ENCODE measurements around the gene ABL1.

Gene ABL1

DNA sequence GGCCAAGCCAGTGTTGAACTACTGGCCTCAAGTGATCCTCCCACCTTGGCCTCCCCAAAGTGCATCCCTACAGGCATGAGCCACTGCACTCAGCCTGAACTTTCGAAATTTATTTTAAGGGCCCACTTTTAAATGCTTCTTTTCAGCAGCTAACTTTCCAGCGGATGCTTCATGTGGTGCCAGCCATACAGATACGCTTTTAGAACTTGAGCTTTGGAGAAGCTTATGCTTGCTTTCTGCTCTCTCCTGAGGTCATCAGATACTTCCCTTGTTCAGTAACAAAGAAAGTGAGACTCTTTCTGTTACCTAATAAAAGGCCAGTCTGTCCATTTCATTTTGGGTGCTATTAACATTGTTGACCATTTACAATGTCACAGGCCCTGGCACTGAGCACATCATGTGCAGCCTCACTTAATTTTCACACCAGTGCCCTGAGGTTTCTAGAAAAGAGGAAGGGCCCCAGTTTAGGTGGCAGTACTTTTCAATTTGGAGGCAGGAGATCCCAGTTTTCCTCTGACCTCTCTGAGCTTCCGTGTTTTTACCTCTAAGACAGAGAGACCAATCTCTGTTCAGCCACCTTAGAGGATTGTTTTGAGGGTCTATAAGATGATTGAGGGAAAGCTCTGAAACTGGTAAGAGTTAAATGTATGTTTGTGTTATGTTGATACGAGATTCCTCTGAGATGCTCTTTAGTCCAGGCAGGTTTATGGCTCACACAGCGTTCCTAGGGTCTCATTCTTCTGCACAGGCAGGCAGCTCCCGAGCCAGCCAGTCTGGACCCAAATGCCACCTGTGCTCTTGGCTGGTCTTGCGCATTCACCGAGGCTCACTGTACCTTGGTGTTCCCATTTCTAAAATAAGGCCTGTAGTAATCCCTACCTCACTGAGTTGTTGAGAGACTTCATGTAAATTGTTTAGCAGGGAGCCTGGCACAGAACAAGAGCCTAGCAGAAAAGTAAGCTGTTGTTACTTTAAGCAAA is 4.4 kb downstream of the ABL1 start:
- H3K4me3 ChIP-seq (ENCODE audit: low read depth, low read length) = no peak overlapping the region
- no peak for DNase-seq (ENCODE audit: low read depth)
- TF ChIP-seq, protein P1, sequence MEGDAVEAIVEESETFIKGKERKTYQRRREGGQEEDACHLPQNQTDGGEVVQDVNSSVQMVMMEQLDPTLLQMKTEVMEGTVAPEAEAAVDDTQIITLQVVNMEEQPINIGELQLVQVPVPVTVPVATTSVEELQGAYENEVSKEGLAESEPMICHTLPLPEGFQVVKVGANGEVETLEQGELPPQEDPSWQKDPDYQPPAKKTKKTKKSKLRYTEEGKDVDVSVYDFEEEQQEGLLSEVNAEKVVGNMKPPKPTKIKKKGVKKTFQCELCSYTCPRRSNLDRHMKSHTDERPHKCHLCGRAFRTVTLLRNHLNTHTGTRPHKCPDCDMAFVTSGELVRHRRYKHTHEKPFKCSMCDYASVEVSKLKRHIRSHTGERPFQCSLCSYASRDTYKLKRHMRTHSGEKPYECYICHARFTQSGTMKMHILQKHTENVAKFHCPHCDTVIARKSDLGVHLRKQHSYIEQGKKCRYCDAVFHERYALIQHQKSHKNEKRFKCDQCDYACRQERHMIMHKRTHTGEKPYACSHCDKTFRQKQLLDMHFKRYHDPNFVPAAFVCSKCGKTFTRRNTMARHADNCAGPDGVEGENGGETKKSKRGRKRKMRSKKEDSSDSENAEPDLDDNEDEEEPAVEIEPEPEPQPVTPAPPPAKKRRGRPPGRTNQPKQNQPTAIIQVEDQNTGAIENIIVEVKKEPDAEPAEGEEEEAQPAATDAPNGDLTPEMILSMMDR (IDR thresholded peaks at IDR 0.05; ENCODE audit: control insufficient read depth, extremely low read depth, insufficient read depth) = no peak

DNA sequence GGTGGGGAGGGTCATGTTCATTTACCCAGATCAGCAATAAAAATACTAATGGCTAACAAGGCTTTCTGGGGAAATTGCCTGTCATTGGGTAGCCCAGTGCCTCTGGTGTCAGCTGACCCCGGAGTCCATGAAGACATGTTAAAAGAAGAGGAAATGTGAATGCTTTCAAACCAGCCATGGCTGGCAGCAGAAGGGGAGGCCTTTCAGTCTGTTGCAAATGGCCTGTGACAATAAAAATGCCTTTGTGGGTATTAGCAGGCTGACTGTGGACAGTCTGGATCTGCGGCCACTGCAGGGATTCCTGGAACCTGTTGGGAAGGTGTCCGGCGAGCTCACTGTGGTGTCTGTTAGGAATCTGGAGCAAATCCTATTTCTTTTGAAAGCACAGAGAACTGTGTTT is 7.5 kb downstream of the ABL1 start:
- TF ChIP-seq, protein P1 (IDR thresholded peaks at IDR 0.05; ENCODE audit: control insufficient read depth, extremely low read depth, insufficient read depth) = no peak

DNA sequence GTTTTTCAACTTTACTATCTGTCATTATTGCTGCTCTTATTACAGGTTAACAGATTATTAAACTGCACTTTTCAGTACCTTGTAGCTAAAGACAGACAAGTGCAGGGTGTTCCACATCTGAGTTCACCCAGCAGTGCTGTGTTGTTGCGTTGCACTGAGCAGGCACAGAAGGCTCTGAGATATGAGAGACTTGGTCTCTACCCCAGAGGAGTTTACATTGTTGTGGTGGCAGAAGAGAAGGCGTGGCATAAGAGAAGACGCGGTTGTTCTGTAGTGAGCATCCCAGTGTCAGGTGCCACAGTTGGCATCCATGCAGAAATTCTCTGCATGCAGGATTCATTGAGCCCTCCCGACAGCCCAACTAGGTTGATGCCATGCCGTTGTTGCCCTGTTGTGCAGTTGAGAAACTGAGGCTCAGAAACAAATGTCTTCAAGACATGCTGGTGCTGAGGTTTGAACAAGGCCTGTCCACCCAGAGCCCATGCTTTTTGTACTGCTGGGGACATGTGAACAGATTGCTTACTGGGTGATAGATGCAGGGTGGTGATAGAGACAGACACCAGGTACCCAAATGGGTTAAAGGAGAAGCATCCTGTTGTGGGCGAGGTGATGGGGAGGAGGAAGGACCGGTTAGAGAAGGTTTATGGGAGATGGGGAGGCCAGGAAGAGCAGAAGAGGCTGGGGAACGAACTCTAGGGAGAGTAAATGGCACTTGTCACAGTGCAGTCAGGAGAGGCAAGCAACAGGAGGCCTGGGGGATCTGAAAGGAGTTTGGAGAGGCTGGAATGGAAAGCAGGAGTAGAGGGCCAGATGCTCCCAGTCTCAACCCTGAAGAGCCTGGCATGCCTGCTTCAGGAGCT is 8.2 kb downstream of the ABL1 start:
- TF ChIP-seq, protein P1 (IDR thresholded peaks at IDR 0.05; ENCODE audit: control insufficient read depth, extremely low read depth, insufficient read depth) = no peak
- no peak overlapping the region for H3K4me3 ChIP-seq (ENCODE audit: low read depth, low read length)
- DNase-seq (ENCODE audit: low read depth) = no peak

More for the DNA sequence above, 7.5 kb downstream of the ABL1 start:
- no peak overlapping the region for H3K4me3 ChIP-seq (ENCODE audit: low read depth, low read length)
- no peak for DNase-seq (ENCODE audit: low read depth)

DNA sequence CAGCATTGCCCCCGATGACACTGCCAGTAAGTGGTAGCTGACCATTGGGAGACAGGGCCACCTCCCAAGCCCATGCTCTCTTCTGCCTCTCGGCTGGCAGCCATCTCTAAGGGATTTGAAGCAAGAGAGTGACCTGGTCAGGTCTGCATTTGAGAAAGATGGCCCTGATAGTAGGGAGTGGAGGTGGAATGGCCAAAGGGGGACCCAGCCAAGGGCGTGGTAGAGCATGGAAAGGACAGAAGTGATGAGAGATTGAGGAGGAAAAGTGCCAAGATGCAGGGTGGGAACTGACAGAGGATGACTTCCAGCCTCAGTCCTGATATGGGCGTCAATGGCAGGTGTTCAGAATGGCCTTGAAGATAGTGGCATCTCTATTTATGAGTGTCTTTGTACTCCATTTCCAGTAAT is 9.0 kb downstream of the ABL1 start:
- DNase-seq (ENCODE audit: low read depth) = no peak
- TF ChIP-seq, protein P1 (IDR thresholded peaks at IDR 0.05; ENCODE audit: control insufficient read depth, extremely low read depth, insufficient read depth) = no peak
- H3K4me3 ChIP-seq (ENCODE audit: low read depth, low read length) = no peak overlapping the region

DNA sequence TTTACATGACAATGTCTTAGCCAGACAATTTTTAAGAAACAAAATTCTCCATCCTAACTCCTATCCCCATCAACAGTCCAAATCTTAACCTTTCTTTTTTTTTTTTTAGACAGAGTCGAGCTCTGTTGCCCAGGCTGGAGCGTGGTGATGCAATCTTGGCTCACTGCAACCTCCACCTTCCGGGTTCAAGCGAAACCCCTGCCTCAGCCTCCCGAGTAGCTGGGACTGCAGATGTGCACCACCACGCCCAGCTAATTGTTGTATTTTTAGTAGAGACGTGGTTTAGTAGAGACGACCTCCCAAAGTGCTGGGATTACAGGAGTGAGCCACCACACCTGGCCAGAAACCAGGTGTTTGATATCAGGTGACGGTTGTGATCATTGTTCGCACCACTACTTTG is 10.2 kb downstream of the ABL1 start:
- no peak overlapping the region for H3K4me3 ChIP-seq (ENCODE audit: low read depth, low read length)
- no peak for DNase-seq (ENCODE audit: low read depth)
- TF ChIP-seq, protein P1 (IDR thresholded peaks at IDR 0.05; ENCODE audit: control insufficient read depth, extremely low read depth, insufficient read depth) = no peak

DNA sequence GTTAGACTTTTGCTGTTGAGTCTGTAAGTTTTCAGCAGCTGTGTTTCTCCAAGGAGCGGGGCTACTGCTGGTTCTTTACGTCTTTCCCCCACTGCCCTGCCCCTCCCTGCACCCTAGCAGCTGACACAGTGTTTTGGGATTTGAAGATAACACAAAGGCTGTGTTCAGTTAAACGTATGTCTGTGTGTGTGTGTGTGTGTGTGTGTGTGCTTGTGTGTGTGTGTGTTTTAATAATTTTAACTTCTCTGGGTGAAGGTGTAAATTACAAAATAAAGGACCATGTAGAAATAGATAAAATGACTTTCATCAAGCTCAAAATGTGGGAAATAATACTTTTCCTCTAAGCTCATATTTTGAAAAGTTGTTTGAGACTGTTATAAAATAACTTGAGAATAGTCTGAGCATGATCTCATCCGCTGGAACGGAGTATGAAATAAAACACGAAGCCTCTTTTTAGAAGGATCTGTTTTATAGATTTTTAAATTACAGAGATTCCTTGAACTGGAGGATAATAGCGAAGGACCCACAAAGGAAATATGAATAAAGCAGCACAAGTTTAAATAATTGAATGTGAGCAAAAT is 10.9 kb downstream of the ABL1 start:
- TF ChIP-seq, protein P1 (IDR thresholded peaks at IDR 0.05; ENCODE audit: control insufficient read depth, extremely low read depth, insufficient read depth) = no peak
- no peak overlapping the region for H3K4me3 ChIP-seq (ENCODE audit: low read depth, low read length)
- no peak for DNase-seq (ENCODE audit: low read depth)
